Testis (tissue), 3 donors: ENCODE measurements around the gene EEF2K. TPM values are rescaled to one million over a fixed set of nuclear protein-coding genes. Genes with fewer than 3 reads are reported as not detected.

ENCODE experiments used
- DNase-seq: peaks from one replicate; pipeline ENCODE4 v3.0.0-alpha.2; 2019
- H3K27ac ChIP-seq, 2 donors: fragments of 200-600 bp; sonication (generic); one replicate each; pipeline ENCODE4 v1.5.1; 2019
- H3K27me3 ChIP-seq: fragments of 200-600 bp; sonication (generic); one replicate; pipeline ENCODE4 v1.5.1; 2019
- H3K36me3 ChIP-seq: fragments of 200-600 bp; sonication (generic); one replicate; pipeline ENCODE4 v1.5.1; 2017; ENCODE audit warnings: low read depth; ENCODE audit errors: missing control alignments
- H3K4me1 ChIP-seq: fragments of 200-600 bp; sonication (generic); one replicate; pipeline ENCODE4 v1.5.1; 2019
- H3K4me3 ChIP-seq, 2 donors: fragments of 200-600 bp; sonication (generic); one replicate each; pipeline ENCODE4 v1.5.1; 2017 to 2019
- H3K9me3 ChIP-seq: fragments of 200-600 bp; sonication (generic); one replicate; pipeline ENCODE4 v1.5.1; 2017
- POLR2A ChIP-seq: fragments of 450-650 bp; IDR thresholded peaks from one replicate; pipeline ENCODE4 v1.6.1; 2017; ENCODE audit warnings: antibody characterized with exemption, mild to moderate bottlenecking, moderate library complexity
- WGBS, 2 donors: methylation state at CpG; one replicate each; pipeline ENCODE4 v1.1.5; 2018; 5-methylcytosine and 5-hydroxymethylcytosine counted together
- intact Hi-C: fragments of 100-400 bp; cut with DNase I; formaldehyde crosslinking; loops from one replicate; pipeline ENCODE4 v1.15.1; 2023; ENCODE audit warnings: low total_unique reads
- polyA plus RNA-seq: library from polyadenylated mRNA; stranded (reverse); fragments of 350-450 nt; fragmentation: Illumina TruSeq; extraction: RNeasy Lipid Tissue Mini Kit (QIAGEN cat#74804); gene quantifications from one replicate; pipeline ENCODE4 v1.2.3, GENCODE V29; 2014; ENCODE audit warnings: low read depth, low replicate concordance; ENCODE audit not compliant: insufficient read depth
- total RNA-seq, 2 donors: library from RNA; depleted of rRNA; stranded (reverse); fragments of >200 nt; gene quantifications; one replicate each; pipeline ENCODE4 v1.2.3, GENCODE V29; 2016
- TF ChIP-seq, protein P1 (sequence below), 3 experiments: fragments of 450-650 bp in 2 of 3; fragments of 200-600 bp in 1 of 3; sonication (generic) in 1 of 3; IDR thresholded peaks; one replicate each; pipeline ENCODE4 v1.5.1; 2016 to 2019; ENCODE audit warnings: antibody characterized with exemption in 3 of 3, mild to moderate bottlenecking in 2 of 3, moderate library complexity in 1 of 3

Gene EEF2K
- total and polyA plus RNA-seq, 3 donors from 2014 or later = 6.6 to 11.1 (median 10.2) TPM

DNA sequence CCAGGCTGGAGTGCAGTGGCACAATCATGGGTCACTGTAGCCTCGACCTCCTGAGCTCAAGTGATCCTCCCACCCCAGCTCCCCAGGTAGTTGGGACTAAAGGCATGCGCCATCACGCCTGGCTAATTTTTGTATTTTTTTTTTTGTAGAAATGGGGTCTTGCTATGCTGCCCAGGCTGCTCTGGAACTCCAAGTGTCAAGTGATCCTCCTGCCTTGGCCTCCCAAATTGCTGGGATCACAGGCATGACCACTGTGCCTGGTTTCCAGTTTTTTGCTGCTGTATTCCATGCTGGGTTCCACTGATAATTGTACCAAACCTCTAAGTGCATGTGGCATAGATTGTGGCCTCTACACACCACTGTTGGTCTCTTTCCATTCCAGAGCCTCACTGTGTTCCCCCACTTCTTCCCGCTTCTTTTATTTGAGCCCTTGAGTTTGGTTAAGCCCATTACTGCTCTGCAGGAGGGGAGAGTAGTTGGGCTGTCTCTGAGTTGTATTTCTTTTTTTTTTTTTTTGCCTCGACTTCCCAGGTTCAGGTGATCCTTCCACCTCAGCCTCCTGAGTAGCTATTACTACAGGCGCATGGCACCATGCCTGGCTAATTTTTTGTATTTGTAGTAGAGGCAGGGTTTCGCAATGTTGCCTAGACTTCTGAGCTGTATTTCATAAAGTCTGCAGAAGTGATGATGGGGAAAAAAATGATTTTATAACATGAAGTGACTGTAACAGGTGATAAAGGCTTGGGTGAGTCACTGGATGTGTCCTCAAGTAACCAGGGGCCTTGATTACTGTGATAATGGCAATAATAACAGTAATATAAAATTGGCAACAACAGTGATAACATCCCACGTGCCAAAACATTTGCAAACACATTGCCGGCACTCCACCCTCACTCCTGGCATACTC is 30.0 kb downstream of the EEF2K start:
- TF ChIP-seq, protein P1, sequence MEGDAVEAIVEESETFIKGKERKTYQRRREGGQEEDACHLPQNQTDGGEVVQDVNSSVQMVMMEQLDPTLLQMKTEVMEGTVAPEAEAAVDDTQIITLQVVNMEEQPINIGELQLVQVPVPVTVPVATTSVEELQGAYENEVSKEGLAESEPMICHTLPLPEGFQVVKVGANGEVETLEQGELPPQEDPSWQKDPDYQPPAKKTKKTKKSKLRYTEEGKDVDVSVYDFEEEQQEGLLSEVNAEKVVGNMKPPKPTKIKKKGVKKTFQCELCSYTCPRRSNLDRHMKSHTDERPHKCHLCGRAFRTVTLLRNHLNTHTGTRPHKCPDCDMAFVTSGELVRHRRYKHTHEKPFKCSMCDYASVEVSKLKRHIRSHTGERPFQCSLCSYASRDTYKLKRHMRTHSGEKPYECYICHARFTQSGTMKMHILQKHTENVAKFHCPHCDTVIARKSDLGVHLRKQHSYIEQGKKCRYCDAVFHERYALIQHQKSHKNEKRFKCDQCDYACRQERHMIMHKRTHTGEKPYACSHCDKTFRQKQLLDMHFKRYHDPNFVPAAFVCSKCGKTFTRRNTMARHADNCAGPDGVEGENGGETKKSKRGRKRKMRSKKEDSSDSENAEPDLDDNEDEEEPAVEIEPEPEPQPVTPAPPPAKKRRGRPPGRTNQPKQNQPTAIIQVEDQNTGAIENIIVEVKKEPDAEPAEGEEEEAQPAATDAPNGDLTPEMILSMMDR (IDR thresholded peaks at IDR 0.05) = no peak
- TF ChIP-seq POLR2A = no peak
- intact Hi-C loops = no loop called here
- 77 to 83% methylated on average over 9 of the region's 9 CpGs for WGBS, 2 donors

DNA sequence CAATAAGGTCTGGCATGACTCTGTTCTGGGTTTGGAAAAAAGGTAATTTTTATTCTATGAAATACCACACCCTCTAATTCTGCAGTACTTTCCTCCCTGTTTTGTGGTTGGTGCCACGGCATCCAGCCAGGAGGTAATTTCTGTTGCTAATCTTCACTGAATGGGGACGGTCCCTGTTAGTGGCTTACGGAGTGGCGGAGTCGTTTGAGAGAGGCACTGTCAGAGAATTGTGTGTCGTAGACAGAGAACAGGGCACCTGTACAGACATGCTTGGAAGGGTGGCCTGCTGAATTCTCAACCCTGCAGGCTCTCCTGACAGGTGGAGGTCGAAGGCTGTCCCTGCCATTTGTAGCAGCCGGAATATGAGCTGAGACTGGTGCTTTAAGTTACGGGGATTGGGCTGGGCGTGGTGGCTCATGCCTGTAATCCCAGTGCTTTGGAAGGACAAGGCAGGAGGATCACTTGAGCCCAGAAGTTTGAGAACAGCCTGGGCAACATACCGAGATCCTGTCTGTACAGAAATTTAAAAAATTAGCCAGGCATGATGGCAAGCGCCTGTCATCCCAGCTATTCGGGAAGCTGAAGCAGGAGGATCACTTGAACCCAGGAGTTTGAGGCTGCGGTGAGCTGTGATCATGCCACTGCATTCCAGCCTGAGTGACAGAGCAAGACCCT is 33.2 kb downstream of the EEF2K start:
- intact Hi-C loops = no loop called here
- DNase-seq = no peak
- Histone ChIP-seq H3K27ac (peak overlapping the region in 1 of 2 donors; percentile 16), H3K4me3 (no peak overlapping the region), H3K9me3 (no peaks in the 10 kb centered on the region), H3K27me3 (no peaks in the 10 kb centered on the region), H3K36me3 (no peaks in the 10 kb centered on the region), H3K4me1 (peaks cover 7% of the 10 kb centered on the region)
- WGBS, 2 donors = 81 to 86% methylated on average over 14 of the region's 14 CpGs
- TF ChIP-seq, protein P1 (IDR thresholded peaks at IDR 0.05) = no peak
- TF ChIP-seq POLR2A = no peak

More for the DNA sequence above, 30.0 kb downstream of the EEF2K start:
- Histone ChIP-seq H3K27ac (no peak overlapping the region), H3K4me3 (no peak overlapping the region), H3K9me3 (no peaks in the 10 kb centered on the region), H3K36me3 (no peaks in the 10 kb centered on the region), H3K4me1 (peaks cover 7% of the 10 kb centered on the region), H3K27me3 (no peaks in the 10 kb centered on the region)
- no peak for DNase-seq

DNA sequence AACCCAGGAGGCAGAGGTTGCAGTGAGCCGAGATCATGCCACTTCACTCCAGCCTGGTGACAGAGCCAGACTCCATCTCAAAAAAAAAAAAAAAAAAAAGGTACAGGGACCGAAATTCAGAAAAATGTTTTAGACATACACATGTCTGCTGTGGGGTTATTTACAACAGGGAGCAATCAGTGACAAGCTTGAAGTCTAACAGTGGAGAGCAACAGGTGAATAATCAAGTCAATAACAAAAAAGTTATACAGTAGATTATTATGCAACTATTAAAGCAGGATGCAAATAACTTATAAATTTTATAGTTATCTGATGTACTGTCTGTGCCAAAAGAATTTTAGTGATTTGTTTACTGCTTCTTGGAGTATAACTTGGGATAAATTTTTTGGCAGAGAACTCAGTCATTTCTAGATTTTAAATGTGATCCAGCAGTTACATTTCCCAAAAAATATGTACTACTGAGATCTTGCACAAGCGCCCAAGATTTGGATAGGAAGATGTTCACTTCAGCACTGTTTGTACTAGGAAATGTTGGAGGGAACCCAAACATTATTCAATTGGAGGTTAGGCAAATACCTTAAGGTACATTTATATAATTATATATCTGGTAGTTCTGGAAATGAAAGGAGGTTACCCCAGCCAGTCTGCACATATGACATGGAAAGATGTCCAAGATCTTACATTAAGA is 34.1 kb downstream of the EEF2K start:
- peak overlapping the region in 1 of 2 donors; percentile 60 for H3K27ac ChIP-seq
- H3K27me3 ChIP-seq = no peaks in the 10 kb centered on the region
- peaks cover 7% of the 10 kb centered on the region for H3K4me1 ChIP-seq

DNA sequence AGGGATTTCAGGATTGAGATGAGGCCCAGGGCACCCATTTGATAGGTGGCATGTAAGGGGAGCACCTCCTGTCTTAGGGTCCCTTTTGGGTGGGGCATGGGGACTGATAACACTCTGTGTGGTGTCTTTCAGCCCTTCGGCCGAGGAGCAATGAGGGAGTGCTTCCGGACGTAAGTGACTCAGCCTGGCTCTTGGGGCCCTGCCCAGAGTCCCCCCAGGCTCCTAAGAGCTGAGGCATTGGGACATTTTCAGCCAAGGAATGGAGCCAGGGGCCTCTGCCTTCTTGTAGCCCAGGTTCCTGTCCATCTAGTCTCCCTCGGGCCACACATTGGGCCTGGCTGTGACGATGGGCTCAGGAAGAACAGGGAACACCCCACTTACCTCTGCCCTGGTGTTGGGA is 44.4 kb downstream of the EEF2K start:
- H3K36me3 ChIP-seq = no peaks in the 10 kb centered on the region
- H3K9me3 ChIP-seq = no peaks in the 10 kb centered on the region
- no peak overlapping the region for H3K4me3 ChIP-seq
- WGBS, 2 donors = 86 to 94% methylated on average over 2 to 6 of the region's 6 CpGs
- H3K4me1 ChIP-seq = no peaks in the 10 kb centered on the region
- H3K27me3 ChIP-seq = no peaks in the 10 kb centered on the region
- no peak for DNase-seq
- H3K27ac ChIP-seq = no peak overlapping the region
- TF ChIP-seq POLR2A = no peak
- TF ChIP-seq, protein P1 (IDR thresholded peaks at IDR 0.05) = no peak
- intact Hi-C loops = no loop called here

More for the DNA sequence above, 34.1 kb downstream of the EEF2K start:
- intact Hi-C loops = no loop called here
- Histone ChIP-seq H3K4me3 (no peak overlapping the region), H3K36me3 (no peaks in the 10 kb centered on the region), H3K9me3 (no peaks in the 10 kb centered on the region)
- 48 to 66% methylated on average over 3 of the region's 3 CpGs for WGBS, 2 donors
- TF ChIP-seq, protein P1 (IDR thresholded peaks at IDR 0.05) = no peak
- TF ChIP-seq POLR2A = no peak
- no peak for DNase-seq
